ENCODE data around the gene PDXK.

DNA sequence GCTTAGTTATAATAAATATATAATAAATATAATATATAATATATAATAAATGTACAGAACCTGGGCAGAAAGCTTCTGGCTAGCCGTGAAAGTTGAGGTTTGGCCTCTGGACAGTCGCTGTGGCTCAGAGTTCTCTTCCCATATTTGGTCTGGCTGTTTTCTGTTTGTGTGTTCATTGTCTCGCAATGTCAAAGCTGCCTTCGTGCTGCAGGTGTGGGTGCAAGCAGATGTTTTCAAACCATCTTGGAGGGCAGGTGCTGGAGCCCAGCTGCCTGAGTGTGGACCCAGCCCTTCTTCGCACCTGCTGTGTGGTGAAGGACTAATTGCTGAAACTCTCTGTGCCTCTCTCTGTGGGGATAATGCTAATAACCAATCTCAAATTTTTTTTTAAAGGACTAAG lies 60.7 kb downstream of the PDXK start:
- no peak for TF ChIP-seq POLR2A (IDR thresholded peaks at IDR 0.05)
- TF ChIP-seq, protein P1, sequence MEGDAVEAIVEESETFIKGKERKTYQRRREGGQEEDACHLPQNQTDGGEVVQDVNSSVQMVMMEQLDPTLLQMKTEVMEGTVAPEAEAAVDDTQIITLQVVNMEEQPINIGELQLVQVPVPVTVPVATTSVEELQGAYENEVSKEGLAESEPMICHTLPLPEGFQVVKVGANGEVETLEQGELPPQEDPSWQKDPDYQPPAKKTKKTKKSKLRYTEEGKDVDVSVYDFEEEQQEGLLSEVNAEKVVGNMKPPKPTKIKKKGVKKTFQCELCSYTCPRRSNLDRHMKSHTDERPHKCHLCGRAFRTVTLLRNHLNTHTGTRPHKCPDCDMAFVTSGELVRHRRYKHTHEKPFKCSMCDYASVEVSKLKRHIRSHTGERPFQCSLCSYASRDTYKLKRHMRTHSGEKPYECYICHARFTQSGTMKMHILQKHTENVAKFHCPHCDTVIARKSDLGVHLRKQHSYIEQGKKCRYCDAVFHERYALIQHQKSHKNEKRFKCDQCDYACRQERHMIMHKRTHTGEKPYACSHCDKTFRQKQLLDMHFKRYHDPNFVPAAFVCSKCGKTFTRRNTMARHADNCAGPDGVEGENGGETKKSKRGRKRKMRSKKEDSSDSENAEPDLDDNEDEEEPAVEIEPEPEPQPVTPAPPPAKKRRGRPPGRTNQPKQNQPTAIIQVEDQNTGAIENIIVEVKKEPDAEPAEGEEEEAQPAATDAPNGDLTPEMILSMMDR (IDR thresholded peaks at IDR 0.05): no peak

All from body of pancreas (tissue), 4 donors.